ENCODE measurements around the gene FMN1.

FMN1 gene

DNA sequence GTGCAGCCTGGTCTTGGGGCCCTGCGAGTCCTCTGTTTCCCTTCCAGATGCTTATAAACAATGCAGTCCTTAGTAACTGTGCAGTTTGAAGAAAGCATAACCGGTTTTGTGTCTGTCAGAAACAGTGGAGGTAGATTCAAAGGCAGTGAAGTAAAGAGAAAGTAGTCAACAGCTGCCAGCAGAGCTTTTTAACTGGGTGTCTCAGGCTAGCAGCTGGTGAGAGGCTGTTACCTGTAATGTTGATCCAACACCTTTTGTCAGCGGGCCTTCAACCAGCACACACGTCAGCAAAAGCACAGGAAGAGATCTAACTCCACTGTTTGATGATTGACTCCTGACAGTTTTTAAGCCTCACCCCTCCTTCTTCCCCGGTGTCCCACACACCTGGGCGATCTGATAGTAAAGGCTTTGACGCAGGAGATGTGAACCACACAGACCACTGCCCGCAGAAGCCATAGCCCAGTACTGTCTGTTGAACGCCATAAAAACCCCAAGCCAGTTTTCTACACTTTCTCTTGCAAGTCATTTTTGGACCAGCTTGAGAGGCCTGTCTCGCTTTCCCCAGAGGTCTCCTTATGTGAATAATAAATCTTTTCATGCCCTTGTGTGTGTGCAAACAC, 178.0 kb downstream of the FMN1 start:
- no peak for DNase-seq (ENCODE audit: low read depth)

DNA sequence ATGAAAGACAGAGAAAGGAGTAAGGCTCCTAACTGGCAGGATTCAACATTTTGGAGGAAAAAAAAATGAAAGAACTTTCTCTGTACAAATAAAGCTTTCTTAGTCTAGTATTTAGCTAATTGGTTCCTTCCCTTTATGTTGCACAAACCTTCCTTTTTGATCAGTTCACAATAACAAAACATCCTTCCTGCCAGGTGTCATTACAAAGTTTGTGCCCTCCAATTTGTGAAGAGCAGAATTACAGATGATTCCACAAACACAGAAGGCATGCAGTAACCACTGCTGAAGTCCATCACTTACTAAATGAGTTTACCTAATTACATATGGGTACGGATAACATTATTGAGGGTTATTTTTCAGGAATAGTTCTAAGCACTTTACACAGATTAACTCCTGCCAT, 179.9 kb downstream of the FMN1 start:
- DNase-seq (ENCODE audit: low read depth) = no peak

DNA sequence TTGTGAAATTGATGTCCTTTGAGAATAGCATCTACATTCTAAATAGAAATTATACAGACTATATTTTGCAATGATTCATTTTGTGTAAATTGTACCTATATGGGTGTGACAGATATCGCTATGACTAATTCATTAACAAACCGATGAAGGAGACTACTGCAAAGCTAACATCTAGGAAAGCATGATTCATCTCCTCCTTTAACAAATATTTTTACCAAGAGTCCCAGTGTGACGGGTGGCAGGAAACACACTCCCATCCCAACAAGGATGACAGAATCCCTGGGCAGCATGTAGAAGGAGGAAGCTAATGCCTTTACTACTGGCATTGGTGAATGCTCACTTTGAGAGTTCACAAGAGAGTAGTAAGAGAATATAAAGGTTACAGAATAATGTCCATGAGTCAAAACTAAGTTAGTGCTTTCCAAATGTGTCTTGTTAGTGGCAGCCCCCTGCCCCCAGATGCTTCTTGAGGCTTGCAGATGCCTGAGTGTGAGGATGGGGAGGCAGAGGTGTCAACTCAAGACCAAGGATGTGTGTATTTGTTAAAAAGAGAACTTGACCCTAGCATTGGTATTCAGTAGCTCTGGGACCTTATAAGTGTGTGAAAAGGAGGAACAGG, 180.6 kb downstream of the FMN1 start:
- DNase-seq (ENCODE audit: low read depth) = no peak

DNA sequence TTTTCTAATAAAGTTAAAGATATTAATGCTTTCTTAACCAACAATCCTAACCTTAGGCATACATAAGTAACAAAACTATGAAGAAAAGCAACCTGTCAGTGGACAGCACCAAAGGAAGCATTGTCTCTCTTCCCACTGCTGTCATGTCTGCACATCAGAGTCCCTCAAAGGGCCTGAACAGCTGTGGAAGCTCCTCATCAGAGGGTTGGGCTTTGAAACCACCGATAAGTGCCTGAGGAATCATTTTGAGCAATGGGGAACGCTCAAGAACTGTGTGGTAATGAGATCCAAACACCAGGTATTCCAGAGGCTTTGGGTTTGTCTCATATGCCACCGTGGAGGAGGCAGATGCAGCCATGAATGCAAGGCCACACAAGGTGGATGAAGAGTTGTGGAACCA, 182.5 kb downstream of the FMN1 start:
- no peak for DNase-seq (ENCODE audit: low read depth)

DNA sequence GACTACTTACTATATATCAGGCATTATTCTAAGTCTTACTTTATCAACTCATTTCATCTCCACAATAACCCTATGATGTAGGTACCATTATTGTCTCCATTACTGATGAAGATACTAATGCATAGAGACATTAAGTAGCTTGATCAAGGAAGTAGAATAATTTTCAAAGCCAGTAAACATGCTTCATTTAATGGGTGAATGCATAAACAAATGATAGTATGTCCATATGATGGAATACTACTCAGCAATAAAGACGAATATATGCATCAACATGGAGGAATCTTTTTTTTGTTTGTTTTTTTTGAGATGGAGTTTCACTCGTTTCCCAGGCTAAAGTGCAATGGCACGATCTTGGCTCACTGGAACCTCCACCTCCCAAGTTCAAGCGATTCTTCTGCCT, 184.9 kb downstream of the FMN1 start:
- no peak for DNase-seq (ENCODE audit: low read depth)

DNA sequence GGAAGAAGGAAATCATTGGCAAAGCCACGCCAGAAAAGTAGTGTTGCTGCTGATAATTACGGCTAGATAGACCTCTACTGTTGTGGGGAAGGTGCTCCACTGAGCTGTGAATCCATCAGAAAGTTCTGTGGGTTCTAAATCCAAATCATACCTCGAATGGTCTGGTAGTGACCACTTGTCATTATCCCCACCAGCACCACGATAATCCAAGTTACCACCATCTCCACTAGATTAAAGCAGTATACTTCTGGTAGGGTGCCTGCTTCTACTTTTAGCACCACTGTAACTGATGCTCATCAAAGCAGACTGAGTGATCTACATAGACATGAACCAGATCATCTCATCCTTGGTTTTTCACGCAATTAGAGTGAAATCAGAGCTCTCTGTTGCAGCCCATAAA, 185.5 kb downstream of the FMN1 start:
- DNase-seq (ENCODE audit: low read depth) = no peak

DNA sequence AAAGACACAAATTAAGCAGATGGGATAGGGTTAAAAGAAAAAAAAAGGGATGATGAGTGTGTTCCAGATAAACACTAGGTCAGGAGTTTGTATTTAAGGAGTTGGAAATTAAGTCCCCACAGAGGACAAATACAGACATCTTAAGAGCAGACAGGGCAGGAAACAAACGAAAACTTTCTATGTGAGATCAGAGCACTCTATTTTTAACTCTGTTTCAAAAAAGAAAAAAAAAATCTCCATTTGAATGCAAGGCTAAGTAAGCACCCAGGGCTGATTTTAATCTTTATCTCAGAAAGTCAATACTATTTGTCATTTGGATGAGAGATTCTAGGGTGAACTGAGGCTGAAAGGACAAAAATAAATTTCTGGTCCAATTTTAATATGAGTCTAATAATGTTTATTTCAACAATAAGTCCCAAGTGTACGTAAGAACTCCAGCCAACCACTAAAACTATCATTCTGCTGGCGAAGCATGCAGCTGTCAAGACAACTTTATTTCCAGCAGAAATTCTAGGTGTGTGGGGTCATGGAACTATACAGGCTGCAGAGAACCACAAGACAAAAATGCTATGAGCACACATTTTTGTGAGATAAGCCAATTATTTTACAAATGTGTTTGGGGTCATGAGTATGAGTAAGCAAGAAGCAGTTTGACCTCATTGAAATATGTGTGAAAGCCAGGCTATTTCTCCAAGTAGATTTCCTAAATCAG, 186.1 kb downstream of the FMN1 start:
- no peak for DNase-seq (ENCODE audit: low read depth)

DNA sequence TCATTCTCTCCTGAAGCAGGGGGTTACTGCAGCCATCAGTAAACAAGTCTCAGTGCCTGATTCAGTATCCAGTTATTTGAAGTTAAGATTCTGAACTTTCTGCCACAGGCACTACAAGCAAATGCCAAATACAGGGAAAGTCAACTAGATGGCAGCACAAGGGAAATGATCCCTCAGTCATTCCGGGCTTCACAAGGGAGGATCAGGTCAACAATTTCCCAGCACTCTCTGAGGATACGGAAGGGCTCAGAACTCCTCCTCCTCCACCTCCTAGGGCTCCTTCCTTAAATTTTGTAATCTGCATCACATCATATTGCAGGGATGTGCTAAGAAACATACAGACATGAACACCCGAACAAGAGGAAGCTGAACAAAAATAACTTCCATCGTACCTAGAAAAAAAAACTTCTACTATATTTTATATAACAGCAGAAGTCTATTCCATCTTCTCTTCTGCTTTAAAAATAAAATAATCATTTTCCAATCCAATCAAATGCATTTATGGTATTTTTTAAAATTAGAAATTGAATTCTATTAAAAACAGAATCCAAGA, 187.1 kb downstream of the FMN1 start:
- DNase-seq (ENCODE audit: low read depth) = no peak

DNA sequence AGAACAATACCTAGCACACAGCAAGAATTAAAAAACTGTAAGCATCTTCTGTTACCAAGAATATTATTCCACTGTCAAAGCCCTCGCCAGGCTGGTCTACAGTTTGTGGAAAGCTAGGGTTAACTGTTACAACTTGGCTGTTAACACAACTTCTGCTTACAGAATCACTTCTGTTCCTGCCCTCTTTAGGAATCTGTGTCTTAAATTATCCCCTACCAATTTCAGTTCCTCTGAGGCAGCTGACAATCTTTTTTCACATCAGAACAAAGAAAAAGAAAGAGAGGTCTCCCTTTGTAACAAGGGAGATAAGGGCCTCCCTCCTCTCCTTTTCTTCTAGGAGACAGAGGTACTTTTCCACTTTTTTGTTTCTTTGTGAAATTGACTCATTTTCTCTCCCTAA, 188.9 kb downstream of the FMN1 start:
- no peak for DNase-seq (ENCODE audit: low read depth)

DNA sequence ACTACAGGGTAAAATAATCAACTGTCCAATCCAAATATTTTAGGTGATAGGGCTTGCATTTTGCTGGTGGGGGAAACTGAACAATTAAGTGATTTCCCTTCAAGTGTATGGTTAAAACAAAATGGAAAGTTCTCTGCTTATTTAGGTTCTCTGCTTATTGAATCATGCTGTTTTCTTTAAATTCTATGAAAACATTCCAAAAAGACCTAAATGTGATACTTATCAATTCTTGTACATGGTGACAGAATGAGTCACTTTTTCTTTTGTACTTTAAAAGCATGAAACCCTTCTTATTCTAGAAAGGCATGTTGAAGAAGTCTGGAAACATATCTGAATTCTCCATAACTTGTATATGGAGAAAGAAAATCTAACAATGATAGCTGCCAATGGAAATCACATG, 192.6 kb downstream of the FMN1 start:
- no peak for DNase-seq (ENCODE audit: low read depth)

DNA sequence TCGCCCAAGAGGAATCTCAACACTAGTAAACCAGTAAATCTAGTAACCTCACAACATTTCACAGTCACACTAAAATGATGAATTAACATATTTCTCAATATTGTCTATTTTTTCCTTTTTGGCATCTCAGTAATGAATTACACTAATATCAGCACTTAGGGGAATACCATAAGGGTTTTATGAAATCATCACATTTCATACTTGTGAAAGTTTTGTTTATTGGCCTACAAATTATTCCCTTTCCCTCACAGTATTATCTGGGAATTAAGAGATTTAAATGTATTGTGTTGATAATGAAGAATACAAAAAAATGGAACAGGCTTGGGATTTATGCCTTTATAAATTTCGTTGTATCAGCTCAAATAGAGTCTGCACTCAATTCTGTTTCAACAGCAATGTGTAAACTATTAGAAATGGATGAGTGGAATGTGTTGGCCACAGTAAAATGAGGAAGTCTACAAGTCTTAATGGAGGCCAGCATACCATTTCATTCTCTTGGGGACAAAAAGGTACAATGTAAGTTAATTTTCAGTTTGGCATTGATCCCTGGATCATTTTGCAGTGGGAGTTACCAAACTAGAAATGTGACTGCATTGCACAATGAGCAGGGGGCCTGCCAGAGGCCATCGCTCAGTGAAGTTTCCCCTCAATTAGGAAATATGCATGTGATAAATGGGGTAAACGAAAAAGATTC, 195.4 kb downstream of the FMN1 start:
- DNase-seq (ENCODE audit: low read depth) = no peak

DNA sequence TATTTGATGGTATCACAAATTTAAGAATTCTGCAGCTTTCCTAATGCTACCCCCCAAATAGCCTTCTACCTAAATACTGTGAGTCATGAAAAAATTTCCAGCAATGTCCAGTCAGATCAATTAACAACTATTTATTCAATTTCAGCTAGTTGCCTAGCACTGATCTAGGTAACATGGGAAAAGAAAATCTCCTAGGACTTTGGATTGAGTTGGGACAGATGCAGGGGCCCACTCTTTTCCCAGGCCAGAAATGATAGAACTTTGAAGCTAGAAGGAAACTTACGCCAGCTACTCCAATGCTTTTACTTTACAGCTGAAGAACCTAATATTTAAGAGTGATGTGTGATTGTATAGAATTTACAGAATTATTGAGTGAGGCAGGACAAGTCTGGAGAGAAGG, 196.3 kb downstream of the FMN1 start:
- no peak for DNase-seq (ENCODE audit: low read depth)

DNA sequence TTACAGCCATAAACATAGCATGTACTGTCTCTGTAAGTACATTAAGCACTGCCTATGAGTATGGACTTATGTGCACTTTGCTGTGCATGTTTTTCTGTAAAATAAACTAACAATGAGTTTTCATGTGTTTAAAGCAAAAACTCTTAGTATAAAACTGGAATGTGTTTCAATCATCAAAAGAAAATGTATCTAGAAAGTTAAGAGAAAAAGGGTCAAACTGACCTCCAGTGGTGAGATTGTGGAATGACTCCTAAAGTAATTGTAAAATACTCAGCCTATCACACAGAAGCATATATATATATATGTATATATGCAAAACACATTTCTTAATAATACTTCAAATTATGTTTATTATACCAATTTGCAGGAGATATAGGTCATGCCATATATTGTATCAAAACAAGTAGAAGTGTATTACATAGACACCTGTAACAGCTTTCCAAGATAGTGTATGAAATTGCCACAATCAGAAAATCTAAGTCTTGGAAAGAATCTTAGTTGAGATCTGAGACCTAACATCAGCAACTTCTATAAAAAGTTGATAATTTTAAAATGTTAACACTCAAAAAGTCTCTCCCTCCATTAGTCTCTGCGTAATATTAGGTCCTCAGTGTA, 199.6 kb downstream of the FMN1 start:
- no peak for DNase-seq (ENCODE audit: low read depth)

DNA sequence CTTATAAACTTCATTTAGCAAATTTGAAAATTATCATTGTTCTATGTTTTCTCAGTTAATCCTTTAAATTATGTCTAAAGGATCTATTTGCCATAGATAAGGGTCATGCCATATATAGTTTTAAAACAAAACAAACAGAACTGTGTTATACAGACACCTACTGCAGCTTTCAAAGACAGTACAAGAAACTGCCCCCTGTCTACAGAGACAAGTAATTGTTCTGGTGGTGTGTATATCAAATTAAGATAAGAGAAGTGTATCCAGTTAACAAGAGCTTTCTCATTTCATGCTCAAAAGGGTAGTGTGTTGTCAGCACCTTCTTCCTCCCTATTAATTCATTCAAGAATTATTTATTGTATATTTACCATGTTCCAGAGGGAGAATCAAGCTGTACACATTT, 201.2 kb downstream of the FMN1 start:
- no peak for DNase-seq (ENCODE audit: low read depth)

DNA sequence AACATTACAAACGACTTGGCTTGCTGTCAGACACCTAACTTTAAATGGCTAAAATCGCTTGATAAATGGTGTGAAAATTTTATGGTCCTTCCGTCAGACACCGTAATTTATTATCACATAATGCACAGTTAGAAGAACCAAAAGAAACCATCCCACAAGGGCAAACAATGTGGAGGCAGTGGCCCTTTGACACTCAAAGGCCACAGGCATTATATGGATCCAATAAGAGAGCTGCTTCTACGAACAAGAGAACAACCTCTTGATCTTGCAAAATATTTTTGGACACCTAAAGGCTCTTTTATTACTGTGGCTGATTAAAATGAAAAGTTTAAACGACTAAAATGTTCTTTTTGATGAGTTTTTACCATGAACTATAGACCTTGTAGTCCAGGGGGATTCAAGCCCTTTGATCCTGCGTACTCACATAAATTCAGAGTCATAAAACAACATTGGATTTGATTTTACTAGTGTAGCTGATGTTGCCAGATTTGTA, 202.8 kb downstream of the FMN1 start:
- DNase-seq (ENCODE audit: low read depth) = no peak

DNA sequence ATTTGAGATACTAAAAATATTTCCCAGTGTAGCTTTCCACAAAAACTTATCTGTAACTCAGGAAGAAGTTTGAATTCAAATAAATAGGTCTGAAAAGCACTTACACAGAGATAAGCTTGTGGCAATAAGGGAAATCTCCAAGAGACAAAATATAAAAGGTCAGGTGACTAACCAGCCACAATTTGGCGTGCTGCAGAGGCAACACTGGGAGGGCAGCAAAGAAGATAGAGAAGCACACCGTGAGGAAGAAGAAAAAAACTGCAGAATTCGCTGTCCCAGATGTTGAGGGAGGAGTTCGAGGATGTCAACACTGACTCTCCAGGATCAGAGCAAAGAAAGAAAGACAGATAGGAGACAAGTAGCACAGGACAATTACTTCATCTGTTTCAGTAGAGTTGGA, 204.4 kb downstream of the FMN1 start:
- DNase-seq (ENCODE audit: low read depth) = no peak

DNA sequence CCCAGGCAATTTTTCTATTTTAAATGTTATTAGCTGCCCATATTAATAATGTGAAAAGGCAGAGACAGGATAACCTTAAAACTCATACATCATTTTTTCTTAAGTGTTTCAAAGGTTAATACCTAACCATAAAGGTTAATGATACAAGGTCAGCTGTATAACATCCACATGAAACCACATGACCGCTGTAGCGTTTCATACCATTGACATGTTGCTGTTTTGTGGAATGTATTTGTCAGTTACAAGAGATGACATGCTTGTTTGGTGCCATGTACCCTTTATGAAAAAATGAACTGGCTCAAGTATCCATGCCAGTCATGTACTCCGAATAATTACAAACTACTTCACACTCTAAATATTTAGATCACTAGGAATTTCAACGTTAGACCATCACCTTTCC, 207.4 kb downstream of the FMN1 start:
- DNase-seq (ENCODE audit: low read depth) = no peak

DNA sequence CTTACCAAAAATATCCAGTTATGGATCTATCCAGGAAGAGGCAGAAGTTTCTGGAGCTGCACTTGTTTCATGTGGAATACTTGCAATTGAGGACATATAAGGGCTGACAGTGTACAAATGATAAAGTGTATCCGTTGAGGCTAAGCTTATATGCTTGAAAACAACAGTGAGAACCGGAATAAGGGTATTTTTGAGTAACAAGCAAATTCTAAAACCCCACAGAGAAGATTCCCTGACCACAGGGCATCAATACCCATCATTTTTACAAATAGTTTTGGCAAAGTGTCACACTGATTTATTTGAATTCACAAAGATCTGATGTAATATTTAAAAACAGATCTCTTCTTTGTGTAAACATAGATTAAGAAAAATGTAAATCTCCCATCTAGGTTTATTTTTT, 208.4 kb downstream of the FMN1 start:
- no peak for DNase-seq (ENCODE audit: low read depth)

DNA sequence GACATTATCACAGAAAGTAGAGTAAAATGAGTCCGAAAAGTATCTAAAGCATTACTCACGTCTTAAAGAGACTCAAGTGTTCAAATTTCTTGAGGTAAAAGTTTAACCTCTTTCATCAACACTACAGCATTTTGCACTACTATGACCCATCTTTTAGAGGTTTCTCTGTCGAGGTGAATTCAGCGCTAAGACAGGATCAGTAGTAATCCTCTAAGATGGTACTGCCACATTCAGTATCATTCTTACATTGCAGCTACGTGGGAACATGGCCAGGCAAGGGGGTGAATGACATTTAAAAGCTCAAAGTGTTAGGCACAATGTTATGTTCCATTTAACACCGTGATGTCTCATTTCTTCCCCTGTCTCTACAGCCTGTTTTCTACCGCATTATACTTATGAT, 210.8 kb downstream of the FMN1 start:
- DNase-seq (ENCODE audit: low read depth) = no peak

DNA sequence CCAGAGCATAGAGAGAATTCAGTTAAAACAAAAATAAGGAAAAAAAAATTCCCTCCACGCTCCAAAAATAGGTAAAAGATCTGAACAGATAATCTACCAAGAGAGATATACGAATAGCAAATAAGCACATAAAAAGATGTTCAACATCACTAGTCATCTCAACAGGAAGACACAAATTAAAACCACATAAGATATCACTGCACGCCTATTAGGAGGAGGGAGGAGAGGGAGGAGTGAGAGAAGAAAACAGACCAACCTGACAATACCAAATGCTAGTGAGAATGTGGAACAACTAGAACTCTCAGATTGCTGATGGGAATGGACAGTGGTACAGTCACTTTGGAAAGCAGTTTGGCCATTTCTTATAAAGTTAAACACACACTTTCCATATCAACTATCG, 212.5 kb downstream of the FMN1 start:
- no peak for DNase-seq (ENCODE audit: low read depth)

DNA sequence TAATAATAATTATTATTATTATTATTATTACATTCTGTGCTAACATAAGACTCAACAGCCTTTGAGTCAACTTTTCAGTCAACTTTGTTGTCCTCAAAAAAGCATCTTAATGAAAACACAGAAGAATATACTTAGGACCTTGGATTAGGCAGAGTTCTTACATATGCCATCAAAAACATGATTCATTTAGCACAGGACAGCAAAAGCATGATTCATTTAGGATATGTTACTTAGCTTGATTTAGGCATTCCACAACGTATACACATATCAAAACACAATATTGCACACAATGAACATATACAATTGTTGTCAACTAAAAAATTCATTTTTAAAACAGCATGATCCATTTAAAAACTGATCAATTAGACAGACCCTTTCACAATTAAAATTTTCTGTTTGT, 213.0 kb downstream of the FMN1 start:
- no peak for DNase-seq (ENCODE audit: low read depth)

DNA sequence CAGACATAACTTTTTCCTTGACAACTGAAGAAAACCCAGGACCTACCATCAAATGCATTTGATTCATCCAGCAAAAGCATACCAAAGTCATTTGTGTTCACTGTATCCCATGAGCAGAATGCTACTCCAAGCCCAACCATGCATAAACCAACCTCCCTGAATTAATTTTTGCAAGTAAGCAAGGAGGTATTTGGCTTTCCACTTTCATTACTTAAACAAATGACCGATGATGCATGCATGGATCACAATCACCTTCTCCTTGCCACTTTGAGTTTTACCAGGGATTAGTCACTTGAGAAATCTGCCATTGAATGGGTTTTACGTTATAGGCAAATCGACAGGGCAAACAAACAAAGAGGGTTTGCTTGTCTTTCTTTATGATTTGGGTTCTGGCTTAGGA, 214.8 kb downstream of the FMN1 start:
- no peak for DNase-seq (ENCODE audit: low read depth)

Measured in T-helper 22 cell (primary cell).